Measurements from ENCODE around the gene MYBPHL.

Gene MYBPHL

DNA sequence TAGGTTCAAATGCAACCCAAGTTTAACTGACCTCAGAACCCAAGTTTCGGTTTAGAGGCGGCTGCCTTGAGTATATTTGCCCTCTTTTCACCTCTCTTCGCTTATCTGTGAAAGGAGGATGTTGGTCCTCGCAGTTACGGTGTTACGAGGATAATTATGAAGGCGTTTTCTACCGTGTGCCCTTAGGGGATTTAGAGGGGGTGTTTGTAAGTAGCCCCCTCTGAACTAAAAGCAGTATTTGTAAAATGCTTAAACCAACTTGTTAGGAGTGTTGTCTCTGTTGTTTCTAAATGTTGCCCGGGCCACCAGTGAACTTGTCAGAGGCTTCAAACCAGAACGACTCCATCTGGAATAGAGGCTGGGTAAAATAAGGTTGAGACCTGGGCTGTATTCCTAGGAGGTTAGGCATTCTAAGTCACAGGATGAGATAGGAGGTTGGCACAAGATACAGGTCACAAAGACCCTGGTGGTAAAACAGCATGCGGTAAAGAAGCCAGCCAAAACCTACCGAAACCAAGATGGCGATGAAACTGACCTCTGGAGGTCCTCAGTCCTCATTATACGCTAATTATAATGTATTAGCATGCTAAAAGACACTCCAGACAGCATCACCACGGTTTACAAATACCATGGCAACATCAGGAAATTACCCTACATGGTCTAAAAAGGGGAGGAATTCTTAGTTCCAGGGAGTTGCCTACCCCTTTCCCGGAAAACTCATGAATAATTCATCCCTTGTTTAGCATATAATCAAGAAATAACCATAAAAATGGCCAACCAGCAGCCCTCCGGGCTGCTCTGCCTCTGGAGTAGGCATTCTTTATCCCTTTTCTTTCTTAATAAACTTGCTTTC lies 22.8 kb downstream of the MYBPHL start:
- no peak for DNase-seq (ENCODE audit: extremely low read depth, low read depth)
- TF ChIP-seq, protein P1, sequence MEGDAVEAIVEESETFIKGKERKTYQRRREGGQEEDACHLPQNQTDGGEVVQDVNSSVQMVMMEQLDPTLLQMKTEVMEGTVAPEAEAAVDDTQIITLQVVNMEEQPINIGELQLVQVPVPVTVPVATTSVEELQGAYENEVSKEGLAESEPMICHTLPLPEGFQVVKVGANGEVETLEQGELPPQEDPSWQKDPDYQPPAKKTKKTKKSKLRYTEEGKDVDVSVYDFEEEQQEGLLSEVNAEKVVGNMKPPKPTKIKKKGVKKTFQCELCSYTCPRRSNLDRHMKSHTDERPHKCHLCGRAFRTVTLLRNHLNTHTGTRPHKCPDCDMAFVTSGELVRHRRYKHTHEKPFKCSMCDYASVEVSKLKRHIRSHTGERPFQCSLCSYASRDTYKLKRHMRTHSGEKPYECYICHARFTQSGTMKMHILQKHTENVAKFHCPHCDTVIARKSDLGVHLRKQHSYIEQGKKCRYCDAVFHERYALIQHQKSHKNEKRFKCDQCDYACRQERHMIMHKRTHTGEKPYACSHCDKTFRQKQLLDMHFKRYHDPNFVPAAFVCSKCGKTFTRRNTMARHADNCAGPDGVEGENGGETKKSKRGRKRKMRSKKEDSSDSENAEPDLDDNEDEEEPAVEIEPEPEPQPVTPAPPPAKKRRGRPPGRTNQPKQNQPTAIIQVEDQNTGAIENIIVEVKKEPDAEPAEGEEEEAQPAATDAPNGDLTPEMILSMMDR (IDR thresholded peaks at IDR 0.05; ENCODE audit: low read depth, low read length): no peak

DNA sequence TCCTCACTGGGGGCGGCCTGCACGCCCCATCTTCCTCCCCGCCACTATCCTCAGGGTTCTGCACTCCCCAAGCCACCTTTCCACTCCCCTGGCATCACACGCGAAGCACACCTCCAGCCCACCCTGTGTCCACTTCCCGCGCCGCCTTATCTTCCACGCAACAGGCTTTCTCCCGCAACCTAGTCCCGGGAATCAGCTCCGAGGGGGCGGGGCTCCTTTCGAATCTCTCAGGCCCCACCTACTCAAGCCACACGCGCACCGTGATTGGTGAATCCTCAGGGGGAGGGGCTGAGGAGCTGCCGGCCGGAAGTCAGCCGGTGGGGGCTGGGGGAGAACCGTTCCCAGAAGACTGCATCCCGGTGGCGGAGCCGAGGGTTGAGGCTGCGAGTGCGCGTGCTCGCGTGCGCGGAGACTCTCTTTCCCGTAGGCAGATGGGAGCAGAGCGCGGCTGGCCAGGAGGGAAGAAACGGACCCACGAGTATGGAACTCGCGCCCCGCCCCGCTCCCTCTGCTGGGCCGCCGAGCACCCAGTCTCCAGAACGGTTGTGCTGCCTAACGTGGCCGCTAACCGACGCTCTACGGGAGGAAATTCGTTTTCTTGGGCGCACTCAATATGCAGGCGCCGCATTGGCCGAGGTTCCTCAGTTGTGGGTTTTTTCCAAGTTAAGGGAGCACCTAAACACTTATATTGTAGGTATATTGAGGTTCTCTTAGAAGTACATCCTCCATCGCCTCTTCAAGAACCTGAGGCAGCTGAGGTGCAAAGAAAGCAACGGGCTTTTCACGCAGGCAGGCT lies 23.7 kb downstream of the MYBPHL start, which contains the start of gene PSRC1:
TSS of gene PSRC1 (minus strand) at position 194 of the 796 bp plus-strand sequence.
- TF ChIP-seq, protein P1 (IDR thresholded peaks at IDR 0.05; ENCODE audit: low read depth, low read length): peak; percentile 37
- peak; percentile 92 for DNase-seq (ENCODE audit: extremely low read depth, low read depth)

DNA sequence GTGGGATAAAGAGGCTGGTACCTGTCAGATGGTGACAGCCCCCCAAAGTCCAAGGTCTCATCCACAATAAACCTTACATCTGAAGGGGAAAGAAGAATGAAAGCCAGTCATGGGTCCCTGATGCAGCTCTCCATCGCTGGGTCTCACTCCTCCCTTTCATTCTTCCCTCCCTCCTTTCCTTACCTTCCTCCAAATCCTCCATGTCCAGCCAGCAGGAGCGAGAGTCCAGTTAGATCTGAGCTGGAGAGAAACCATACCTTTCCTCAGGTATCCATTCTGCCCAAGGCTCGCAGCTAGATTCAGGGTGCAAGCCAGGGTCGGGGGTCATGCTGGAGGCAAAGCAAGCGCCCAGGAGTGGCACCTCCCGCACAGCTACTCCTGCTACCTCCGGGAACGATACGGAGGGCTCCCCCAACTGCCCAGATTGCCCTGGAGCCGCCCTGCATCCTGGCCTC lies 24.3 kb downstream of the MYBPHL start:
- no peak for DNase-seq (ENCODE audit: extremely low read depth, low read depth)
- TF ChIP-seq, protein P1 (IDR thresholded peaks at IDR 0.05; ENCODE audit: low read depth, low read length): no peak

DNA sequence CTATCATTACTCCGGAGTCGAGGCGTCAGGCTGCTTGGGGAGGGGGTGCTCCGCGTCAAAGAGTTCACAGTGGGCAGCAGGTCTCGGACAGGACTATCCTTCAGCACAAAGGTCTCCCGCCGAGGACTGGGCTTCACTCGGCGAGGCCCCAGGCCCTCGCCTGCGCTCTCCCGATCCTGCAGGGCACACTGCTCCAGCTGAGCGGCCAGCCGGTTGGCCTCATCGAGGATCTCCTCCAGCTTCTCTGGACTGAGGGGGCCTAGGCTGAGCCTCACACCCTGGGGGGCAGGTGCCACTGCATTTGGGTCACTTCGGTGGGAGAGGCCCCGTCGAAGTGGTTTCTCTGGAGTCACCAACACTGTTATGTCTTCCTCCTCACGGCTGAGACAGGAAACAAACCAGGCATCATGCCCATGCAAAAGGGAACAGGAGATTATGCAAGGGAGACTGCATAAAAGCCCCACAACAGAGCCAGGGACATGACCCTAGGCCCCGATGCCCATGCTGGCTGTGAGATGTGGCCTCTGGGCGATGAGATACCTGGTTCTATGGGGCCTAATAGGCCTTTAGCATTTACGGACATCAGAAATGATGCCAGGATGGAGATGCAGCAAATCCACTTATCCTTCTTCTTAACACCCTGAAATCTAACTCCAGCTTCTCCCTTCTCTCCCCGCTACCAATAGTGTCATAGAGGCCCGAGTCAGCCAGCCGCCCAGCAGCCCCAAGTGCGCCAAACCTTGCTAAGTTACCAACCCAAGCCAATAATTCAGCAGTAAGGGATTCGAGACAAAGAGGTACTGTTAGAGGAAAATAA lies 24.9 kb downstream of the MYBPHL start:
- TF ChIP-seq, protein P1 (IDR thresholded peaks at IDR 0.05; ENCODE audit: low read depth, low read length): no peak
- DNase-seq (ENCODE audit: extremely low read depth, low read depth): no peak

- no peak for DNase-seq (ENCODE audit: extremely low read depth, low read depth)
- TF ChIP-seq, protein P1 (IDR thresholded peaks at IDR 0.05; ENCODE audit: low read depth, low read length): no peak
Measured at GRCh38 chr1:109280862-109281261, 25.9 kb downstream of the MYBPHL start.

DNA sequence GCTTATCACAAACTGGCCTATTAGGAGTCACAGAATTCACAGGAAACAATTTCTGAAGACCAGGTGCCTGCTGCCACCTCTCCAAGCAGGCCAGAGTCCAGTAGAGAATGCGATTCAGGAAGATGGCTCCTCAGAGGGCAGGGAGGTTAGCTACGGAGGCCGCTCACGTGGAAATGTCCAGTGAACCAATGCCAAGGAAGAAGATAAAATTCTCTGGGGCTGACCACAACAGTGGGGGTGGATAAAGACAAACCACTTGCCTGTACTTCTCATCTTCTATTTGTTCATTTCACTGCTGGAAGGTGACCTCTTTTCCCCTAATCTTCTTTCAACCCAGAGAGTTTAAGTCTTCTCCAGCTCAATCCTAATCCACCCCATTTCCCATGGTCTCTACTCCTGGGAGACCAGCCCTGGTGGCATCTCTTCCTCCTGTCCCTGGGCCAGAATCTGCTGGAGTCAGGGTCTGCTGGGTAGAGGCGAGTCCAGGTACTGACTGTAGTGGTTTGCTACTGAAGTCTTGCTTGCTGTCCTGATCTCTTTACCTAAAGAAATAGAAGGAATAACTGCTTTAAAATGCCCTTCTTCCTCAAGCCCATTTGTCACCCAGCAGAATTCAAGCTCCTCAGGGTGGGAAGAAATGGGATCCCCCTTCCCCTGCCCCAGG lies 27.1 kb downstream of the MYBPHL start:
- TF ChIP-seq, protein P1 (IDR thresholded peaks at IDR 0.05; ENCODE audit: low read depth, low read length): no peak
- DNase-seq (ENCODE audit: extremely low read depth, low read depth): no peak

All from AG09319 (cell line).